Measurements from ENCODE around the gene TRIM7. TPM values are rescaled to one million over a fixed set of nuclear protein-coding genes. Genes with fewer than 3 reads are reported as not detected.

The TRIM7 gene
- total RNA-seq, 2 donors from 2014 or later: not detected

DNA sequence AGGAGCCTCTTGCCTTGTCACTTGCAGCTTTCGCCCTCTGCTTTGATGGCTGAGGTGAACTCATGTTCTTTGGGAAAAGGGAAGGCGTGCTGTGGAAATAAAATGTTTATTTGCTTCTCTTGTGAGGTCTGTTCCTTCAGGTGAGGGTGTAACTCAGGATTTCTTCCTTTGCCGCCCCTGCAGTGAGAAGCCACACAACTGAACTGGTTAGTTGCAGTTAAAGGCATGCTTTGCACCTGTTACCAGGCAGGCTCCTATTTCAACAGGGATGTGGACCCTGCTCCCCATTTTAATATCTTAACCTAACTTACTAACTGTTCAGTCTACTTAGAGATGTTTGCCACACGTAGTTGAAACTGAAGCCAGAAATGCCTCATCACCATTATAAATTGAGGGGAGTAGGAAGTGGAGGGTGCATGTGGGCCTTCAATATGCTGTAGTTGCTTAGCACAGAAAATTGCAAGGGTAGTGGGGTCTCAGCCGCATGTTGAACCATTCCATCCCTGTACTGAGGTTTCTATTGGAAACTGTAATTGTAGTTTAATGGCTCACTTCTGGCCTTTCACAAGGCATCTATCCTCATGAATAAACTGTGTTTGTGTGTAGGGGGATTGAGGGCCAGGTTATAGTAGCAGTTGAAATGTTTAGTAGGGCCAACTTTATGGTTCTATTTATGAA is 30.8 kb upstream of the TRIM7 start:
- no peak overlapping the region for H3K4me3 Mint-ChIP-seq

GRCh38 chr5:181235323-181235688 is 30.3 kb upstream of the TRIM7 start:
- Histone ChIP-seq H3K9ac (ENCODE audit: extremely low read depth, low read length, poor library complexity, severe bottlenecking) (no peak overlapping the region), H3K4me3 (ENCODE audit: low read length) (no peak overlapping the region), H3K27ac (ENCODE audit: low read depth, low read length) (peak overlapping the region; percentile 51), H3K36me3 (ENCODE audit: control insufficient read depth, insufficient read depth, low read length) (peaks cover 76% of the 10 kb centered on the region), H3K4me1 (ENCODE audit: control insufficient read depth, insufficient read depth, low read length) (no peaks in the 10 kb centered on the region), H3K9me3 (ENCODE audit: control insufficient read depth, low read length) (no peaks in the 10 kb centered on the region), H3K27me3 (ENCODE audit: control insufficient read depth, insufficient read depth, low read length, poor library complexity, severe bottlenecking) (no peaks in the 10 kb centered on the region)
- DNase-seq: peak; percentile 58
- Mint-ChIP-seq H3K4me1 (no peaks in the 10 kb centered on the region), H3K36me3 (ENCODE audit: low read depth) (peaks cover 77% of the 10 kb centered on the region), H3K27me3 (ENCODE audit: insufficient read depth) (no peaks in the 10 kb centered on the region), H3K9me3 (no peaks in the 10 kb centered on the region), H3K27ac (peak overlapping the region; percentile 27), H3K4me3 (no peak overlapping the region)
- TF ChIP-seq, protein P1, sequence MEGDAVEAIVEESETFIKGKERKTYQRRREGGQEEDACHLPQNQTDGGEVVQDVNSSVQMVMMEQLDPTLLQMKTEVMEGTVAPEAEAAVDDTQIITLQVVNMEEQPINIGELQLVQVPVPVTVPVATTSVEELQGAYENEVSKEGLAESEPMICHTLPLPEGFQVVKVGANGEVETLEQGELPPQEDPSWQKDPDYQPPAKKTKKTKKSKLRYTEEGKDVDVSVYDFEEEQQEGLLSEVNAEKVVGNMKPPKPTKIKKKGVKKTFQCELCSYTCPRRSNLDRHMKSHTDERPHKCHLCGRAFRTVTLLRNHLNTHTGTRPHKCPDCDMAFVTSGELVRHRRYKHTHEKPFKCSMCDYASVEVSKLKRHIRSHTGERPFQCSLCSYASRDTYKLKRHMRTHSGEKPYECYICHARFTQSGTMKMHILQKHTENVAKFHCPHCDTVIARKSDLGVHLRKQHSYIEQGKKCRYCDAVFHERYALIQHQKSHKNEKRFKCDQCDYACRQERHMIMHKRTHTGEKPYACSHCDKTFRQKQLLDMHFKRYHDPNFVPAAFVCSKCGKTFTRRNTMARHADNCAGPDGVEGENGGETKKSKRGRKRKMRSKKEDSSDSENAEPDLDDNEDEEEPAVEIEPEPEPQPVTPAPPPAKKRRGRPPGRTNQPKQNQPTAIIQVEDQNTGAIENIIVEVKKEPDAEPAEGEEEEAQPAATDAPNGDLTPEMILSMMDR (conservative IDR thresholded peaks at IDR 0.05): no peak
- WGBS, 2 experiments (ENCODE audit: insufficient coverage in 1 of 2, insufficient read length in 1 of 2): 96 to 100% methylated on average over 2 to 5 of the region's 5 CpGs

More for the DNA sequence above, 30.8 kb upstream of the TRIM7 start:
- no peaks in the 10 kb centered on the region for H3K4me1 ChIP-seq (ENCODE audit: control insufficient read depth, insufficient read depth, low read length)
- no peaks in the 10 kb centered on the region for H3K4me1 Mint-ChIP-seq
- H3K27me3 ChIP-seq (ENCODE audit: control insufficient read depth, insufficient read depth, low read length, poor library complexity, severe bottlenecking): no peaks in the 10 kb centered on the region
- H3K4me3 ChIP-seq (ENCODE audit: low read length): no peak overlapping the region
- H3K9me3 ChIP-seq (ENCODE audit: control insufficient read depth, low read length): no peaks in the 10 kb centered on the region
- no peak overlapping the region for H3K9ac ChIP-seq (ENCODE audit: extremely low read depth, low read length, poor library complexity, severe bottlenecking)
- TF ChIP-seq, protein P1 (conservative IDR thresholded peaks at IDR 0.05): no peak
- peak; percentile 49 for DNase-seq
- H3K36me3 Mint-ChIP-seq (ENCODE audit: low read depth): peaks cover 77% of the 10 kb centered on the region
- WGBS, 2 experiments (ENCODE audit: insufficient coverage in 1 of 2, insufficient read length in 1 of 2): 93 to 100% methylated on average over 1 to 5 of the region's 5 CpGs
- H3K27ac Mint-ChIP-seq: peak overlapping the region; percentile 27
- H3K27ac ChIP-seq (ENCODE audit: low read depth, low read length): peak overlapping the region; percentile 51
- peaks cover 77% of the 10 kb centered on the region for H3K36me3 ChIP-seq (ENCODE audit: control insufficient read depth, insufficient read depth, low read length)
- no peaks in the 10 kb centered on the region for H3K9me3 Mint-ChIP-seq
- H3K27me3 Mint-ChIP-seq (ENCODE audit: insufficient read depth): no peaks in the 10 kb centered on the region

DNA sequence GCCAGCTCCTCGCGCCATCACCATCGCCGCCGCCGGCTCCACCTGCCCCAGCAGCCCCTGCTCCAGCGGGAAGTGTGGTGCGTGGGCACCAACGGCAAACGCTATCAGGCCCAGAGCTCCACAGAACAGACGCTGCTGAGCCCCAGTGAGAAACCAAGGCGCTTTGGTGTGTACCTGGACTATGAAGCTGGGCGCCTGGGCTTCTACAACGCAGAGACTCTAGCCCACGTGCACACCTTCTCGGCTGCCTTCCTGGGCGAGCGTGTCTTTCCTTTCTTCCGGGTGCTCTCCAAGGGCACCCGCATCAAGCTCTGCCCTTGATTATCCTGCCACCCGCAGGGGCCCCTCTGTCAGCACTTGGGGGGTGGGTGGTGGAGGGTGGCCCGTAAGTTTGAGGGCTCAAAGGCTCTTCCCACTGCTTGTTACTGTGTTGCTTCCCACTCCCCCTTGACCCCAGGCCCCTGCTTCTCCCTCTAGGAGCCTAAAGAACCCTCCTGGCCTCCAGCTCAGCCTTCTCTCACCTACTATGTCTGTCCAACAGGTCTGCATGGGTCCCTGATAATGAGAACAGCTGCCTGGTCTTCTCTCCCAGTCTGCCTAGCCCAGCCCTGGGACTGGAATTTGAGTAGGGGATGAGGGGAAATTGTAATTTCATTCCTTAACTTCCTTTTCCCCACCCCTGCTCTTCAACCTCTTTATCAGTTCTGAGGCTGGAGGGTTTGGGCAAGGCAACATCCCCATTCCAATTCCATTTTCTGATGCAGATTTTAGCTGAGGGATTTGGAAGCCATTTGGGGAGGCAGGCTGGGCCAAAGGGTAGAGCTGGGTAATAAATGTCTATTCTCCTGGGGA is 29.7 kb upstream of the TRIM7 start:
- Histone ChIP-seq H3K4me3 (ENCODE audit: low read length) (no peak overlapping the region), H3K27me3 (ENCODE audit: control insufficient read depth, insufficient read depth, low read length, poor library complexity, severe bottlenecking) (no peaks in the 10 kb centered on the region), H3K9ac (ENCODE audit: extremely low read depth, low read length, poor library complexity, severe bottlenecking) (no peak overlapping the region), H3K27ac (ENCODE audit: low read depth, low read length) (peak overlapping the region; percentile 47), H3K36me3 (ENCODE audit: control insufficient read depth, insufficient read depth, low read length) (peaks cover 73% of the 10 kb centered on the region), H3K4me1 (ENCODE audit: control insufficient read depth, insufficient read depth, low read length) (no peaks in the 10 kb centered on the region), H3K9me3 (ENCODE audit: control insufficient read depth, low read length) (no peaks in the 10 kb centered on the region)
- TF ChIP-seq, protein P1 (conservative IDR thresholded peaks at IDR 0.05): no peak
- peak; percentile 66 for DNase-seq
- Mint-ChIP-seq H3K4me3 (no peak overlapping the region), H3K27me3 (ENCODE audit: insufficient read depth) (no peaks in the 10 kb centered on the region), H3K36me3 (ENCODE audit: low read depth) (peaks cover 78% of the 10 kb centered on the region), H3K27ac (peak overlapping the region; percentile 27), H3K9me3 (no peaks in the 10 kb centered on the region), H3K4me1 (no peaks in the 10 kb centered on the region)
- WGBS, 2 experiments (ENCODE audit: insufficient coverage in 1 of 2, insufficient read length in 1 of 2): 93 to 96% methylated on average over 19 to 21 of the region's 22 CpGs
